Coronary artery (tissue), 2 donors: ENCODE data around the gene TMEM217.

Experiments used
- DNase-seq: peaks from one replicate; pipeline ENCODE4 v3.0.0-alpha.2; 2017; ENCODE audit warnings: low spot score
- H3K27ac ChIP-seq, 2 donors: fragments of 200-600 bp; sonication (generic); one replicate each; pipeline ENCODE4 v1.5.1; 2016 to 2019
- H3K4me3 ChIP-seq: fragments of 200-600 bp; sonication (generic); 2 replicates; pipeline ENCODE4 v1.5.1; 2016; ENCODE audit warnings: mild to moderate bottlenecking, moderate library complexity
- CTCF ChIP-seq: fragments of 200-600 bp; sonication (generic); IDR thresholded peaks from one replicate; pipeline ENCODE4 v1.5.1; 2019; ENCODE audit warnings: antibody characterized with exemption

Gene TMEM217

GRCh38 chr6:37218061-37218460, 39.9 kb downstream of the TMEM217 start:
- DNase-seq = no peak
- no peak overlapping the region for H3K4me3 ChIP-seq
- no peak overlapping the region for H3K27ac ChIP-seq
- no peak for TF ChIP-seq CTCF

GRCh38 chr6:37212268-37212667, 45.7 kb downstream of the TMEM217 start:
- TF ChIP-seq CTCF = no peak
- H3K4me3 ChIP-seq = no peak overlapping the region
- DNase-seq = no peak
- no peak overlapping the region for H3K27ac ChIP-seq

GRCh38 chr6:37210313-37210968, 47.5 kb downstream of the TMEM217 start:
- H3K4me3 ChIP-seq = no peak overlapping the region
- DNase-seq = no peak
- TF ChIP-seq CTCF = peak; percentile 86
- no peak overlapping the region for H3K27ac ChIP-seq

GRCh38 chr6:37209461-37210205, 48.3 kb downstream of the TMEM217 start:
- no peak overlapping the region for H3K4me3 ChIP-seq
- no peak for TF ChIP-seq CTCF
- no peak for DNase-seq
- no peak overlapping the region for H3K27ac ChIP-seq

GRCh38 chr6:37208793-37209192, 49.2 kb downstream of the TMEM217 start:
- DNase-seq = no peak
- TF ChIP-seq CTCF = no peak
- no peak overlapping the region for H3K27ac ChIP-seq
- H3K4me3 ChIP-seq = no peak overlapping the region

GRCh38 chr6:37207903-37208456, 50.0 kb downstream of the TMEM217 start:
- Histone ChIP-seq H3K4me3 (no peak overlapping the region), H3K27ac (no peak overlapping the region)
- peak; percentile 48 for TF ChIP-seq CTCF
- DNase-seq = no peak
